K562 (cell line): Measurements from ENCODE around the gene C1orf122. TPM values are rescaled to one million over a fixed set of nuclear protein-coding genes. Genes with fewer than 3 reads are reported as not detected.

Experiments used
- ATAC-seq: fragments of 200-7000 bp; cut with Tn5 transposase; 3 replicates; pipeline ENCODE4 v1.9.1; 2020; ENCODE audit warnings: moderate library complexity
- Bru-seq: library from RNA; stranded (reverse); fragments of 400-500 nt; gene quantifications from one replicate; lab custom pipeline; 2021; lab: Mats Ljungman, UMichigan
- BruChase-seq, 2 experiments: library from RNA; stranded (reverse); fragments of 400-500 nt; gene quantifications; one replicate each; lab custom pipeline; 2021; lab: Mats Ljungman, UMichigan
- BruUV-seq: library from RNA; stranded (reverse); fragments of 400-500 nt; replicated peaks from 2 replicates; lab custom pipeline; 2021; lab: Mats Ljungman, UMichigan
- CTCF ChIA-PET: fragments of 300-600 bp; formaldehyde crosslinking; extraction: SDS; loops from one replicate; lab custom pipeline; 2021; ENCODE audit warnings: low intra/inter-chr PET ratio; lab: Yijun Ruan, JAX
- POLR2A ChIA-PET: fragments of 300-600, 350-650 bp; sonication (Branson Sonifier 250); formaldehyde crosslinking; extraction: SDS; loops from one replicate; lab custom pipeline; 2021; ENCODE audit warnings: antibody characterized with exemption, inconsistent platforms; lab: Yijun Ruan, JAX
- DNase-seq, 4 experiments: peaks; one replicate each; pipeline versions ENCODE4 v3.0.0 to v3.0.0-alpha.2; 2011 to 2018; ENCODE audit warnings: low spot score in 3 of 4, mixed read lengths in 3 of 4; ENCODE audit errors: extremely low read depth in 1 of 4
- FAIRE-seq: peaks from 2 replicates; lab custom pipeline; 2011; peaks lifted over from hg19 to GRCh38; lab: Jason Lieb, UNC
- H2AFZ ChIP-seq: 2 replicates; pipeline ENCODE4 v1.6.0; 2011; ENCODE audit warnings: low read depth, low read length, control low read depth, inconsistent platforms
- H3K27ac ChIP-seq: fragments of 200-600 bp; 3 replicates; pipeline ENCODE4 v1.8.0; 2011; ENCODE audit warnings: low read depth, mild to moderate bottlenecking, control low read depth, inconsistent platforms, low read length, moderate library complexity, mixed read lengths; ENCODE audit errors: extremely low read depth
- H3K27me3 ChIP-seq, 2 experiments: fragments of 300-600 bp in 1 of 2; 2 replicates in 1 of 2; 3 replicates in 1 of 2; pipeline versions ENCODE4 v1.6.0 to v1.8.0; 2011; ENCODE audit warnings: inconsistent platforms in 2 of 2, low read length in 2 of 2, mild to moderate bottlenecking in 1 of 2, mixed read lengths in 1 of 2, moderate library complexity in 1 of 2; ENCODE audit not compliant: control insufficient read depth in 2 of 2, insufficient read depth in 2 of 2
- H3K36me3 ChIP-seq: fragments of 300-600 bp; 3 replicates; pipeline ENCODE4 v1.8.0; 2011; ENCODE audit warnings: mild to moderate bottlenecking, low read length, inconsistent platforms; ENCODE audit not compliant: control insufficient read depth, insufficient read depth
- H3K4me1 ChIP-seq, 2 experiments: fragments of 200-600 bp in 1 of 2; replicated peaks in 1 of 2; 2 replicates in 1 of 2; 3 replicates in 1 of 2; pipeline versions ENCODE4 v1.5.1 to v1.8.0; 2011; ENCODE audit warnings: inconsistent platforms in 2 of 2, low read length in 2 of 2, mild to moderate bottlenecking in 1 of 2, mixed read lengths in 1 of 2, moderate library complexity in 1 of 2; ENCODE audit not compliant: control insufficient read depth in 2 of 2, insufficient read depth in 2 of 2
- H3K4me2 ChIP-seq: 2 replicates; pipeline ENCODE4 v1.6.1; 2011; ENCODE audit warnings: low read length, control low read depth, inconsistent platforms, mixed read lengths; ENCODE audit not compliant: insufficient read depth
- H3K4me3 ChIP-seq: fragments of 200-600 bp; sonication (generic), shearing (Covaris generic); 2 replicates; pipeline ENCODE4 v1.5.1; 2016; ENCODE audit warnings: control low read depth, inconsistent platforms
- H3K79me2 ChIP-seq: fragments of 200-600 bp; 3 replicates; pipeline ENCODE4 v1.8.0; 2011; ENCODE audit warnings: low read length, inconsistent platforms; ENCODE audit not compliant: control insufficient read depth, insufficient read depth
- H3K9ac ChIP-seq, 2 experiments: 2 replicates each; pipeline versions ENCODE4 v1.6.0 to v1.6.1; 2011; ENCODE audit warnings: low read depth in 2 of 2, low read length in 2 of 2, control low read depth in 1 of 2, inconsistent platforms in 1 of 2, mild to moderate bottlenecking in 1 of 2, mixed read lengths in 1 of 2; ENCODE audit not compliant: insufficient read depth in 1 of 2
- H3K9me1 ChIP-seq: one replicate; pipeline ENCODE4 v1.6.0; 2011; ENCODE audit warnings: inconsistent platforms, mild to moderate bottlenecking, low read length, moderate library complexity; ENCODE audit not compliant: control insufficient read depth, insufficient read depth
- H3K9me3 ChIP-seq: replicated peaks from 2 replicates; pipeline ENCODE4 v1.5.1; 2011; ENCODE audit warnings: low read depth, low read length, inconsistent platforms; ENCODE audit not compliant: control insufficient read depth, insufficient read depth
- H4K20me1 ChIP-seq: replicated peaks from 2 replicates; pipeline ENCODE4 v1.6.1; 2011; ENCODE audit warnings: low read length, inconsistent platforms, mixed read lengths; ENCODE audit not compliant: control insufficient read depth, insufficient read depth
- DACH1 ChIP-seq: fragments of 450-650 bp; IDR thresholded peaks from 2 replicates; pipeline ENCODE4 v1.6.1; 2018; ENCODE audit not compliant: partially characterized antibody
- DMBX1 ChIP-seq: fragments of 250-450 bp; sonication (Bioruptor Pico); IDR thresholded peaks from 2 replicates; pipeline ENCODE4 v1.8.0; 2022; ENCODE audit warnings: inconsistent platforms, mild to moderate bottlenecking, moderate library complexity, borderline replicate concordance
- FOXK2 ChIP-seq, 2 experiments: fragments of 450-650 bp; IDR thresholded peaks in 1 of 2; conservative IDR thresholded peaks in 1 of 2; 2 replicates each; pipeline ENCODE4 v1.6.1; 2016; ENCODE audit warnings: low read depth in 2 of 2, mild to moderate bottlenecking in 1 of 2
- JUNB ChIP-seq: fragments of 450-650 bp; formaldehyde crosslinking; conservative IDR thresholded peaks from 2 replicates; pipeline ENCODE4 v1.4.0; 2020; ENCODE audit warnings: mild to moderate bottlenecking
- MED1 ChIP-seq: sonication (generic); formaldehyde crosslinking; IDR thresholded peaks from 2 replicates; pipeline ENCODE4 v1.8.1; 2023; ENCODE audit warnings: missing genetic modification reagents, borderline replicate concordance
- NFIC ChIP-seq: fragments of 450-650 bp; IDR thresholded peaks from 2 replicates; pipeline ENCODE4 v1.6.1; 2017; ENCODE audit warnings: mild to moderate bottlenecking, inconsistent platforms
- PURB ChIP-seq: sonication (generic); formaldehyde crosslinking; IDR thresholded peaks from 2 replicates; pipeline ENCODE4 v1.9.0; 2021; ENCODE audit warnings: low read depth, mild to moderate bottlenecking, missing genetic modification reagents
- TAF1 ChIP-seq: IDR thresholded peaks from 2 replicates; pipeline ENCODE4 v1.6.1; 2011; ENCODE audit warnings: mild to moderate bottlenecking, low read length, moderate library complexity; ENCODE audit not compliant: insufficient read depth, control insufficient read depth, severe bottlenecking; ENCODE audit errors: extremely low read depth
- TAF7 ChIP-seq: fragments of 450-650 bp; IDR thresholded peaks from 2 replicates; pipeline ENCODE4 v1.6.1; 2016; ENCODE audit warnings: missing genetic modification characterization, missing compliant biosample characterization
- ZC3H8 ChIP-seq: fragments of 450-650 bp; IDR thresholded peaks from 2 replicates; pipeline ENCODE4 v1.6.1; 2017
- ZNF696 ChIP-seq: fragments of 250-450 bp; sonication (Bioruptor Pico); conservative IDR thresholded peaks from 2 replicates; pipeline ENCODE4 v1.4.0; 2020; ENCODE audit warnings: mild to moderate bottlenecking, moderate library complexity
- WGBS: fragments of 100-300 bp; shearing (Covaris generic); methylation state at CpG from one replicate; pipeline ENCODE4 v1.1.6; 2016; ENCODE audit warnings: low coverage, mixed read lengths; ENCODE audit not compliant: insufficient coverage; ENCODE audit errors: missing lambda C conversion rate; 5-methylcytosine and 5-hydroxymethylcytosine counted together
- in situ Hi-C: fragments of 300-500 bp; cut with MboI; formaldehyde crosslinking; loops from 4 replicates; pipeline ENCODE4 v1.15.0; 2018; ENCODE audit warnings: inconsistent platforms, mixed read lengths
- intact Hi-C: fragments of 100-400 bp; cut with micrococcal nuclease; formaldehyde crosslinking; loops from 2 replicates; pipeline ENCODE4 v1.14.2; 2022
- long read RNA-seq, 3 experiments: library from polyadenylated mRNA in 2 of 3; library from RNA in 1 of 3; unstranded in 2 of 3; stranded (forward) in 1 of 3; transcript quantifications; one replicate each; pipeline ENCODE4 v2.0.0, GENCODE V29; 2019 to 2022
- polyA minus RNA-seq, 3 experiments: library from RNA; depleted of rRNA, polyadenylated mRNA; stranded (reverse); fragments of >200 nt; gene quantifications; 2 replicates each; pipeline ENCODE4 v1.2.3, GENCODE V29; 2011
- polyA plus RNA-seq, 8 experiments: library from polyadenylated mRNA; depleted of rRNA in 4 of 8; stranded (reverse) in 5 of 8; unstranded in 3 of 8; fragments of >200 nt; fragmentation: Nextera tagmentation in 2 of 8; fragmentation: Illumina TruSeq in 1 of 8; extraction: Ambion mirVana in 2 of 8; extraction: Trizol in 1 of 8; gene quantifications; 2 replicates each; pipeline versions ENCODE4 v1.2.1 to v1.2.3, GENCODE V29; 2011 to 2014; ENCODE audit warnings: inconsistent platforms in 1 of 8, missing spikeins in 1 of 8
- total RNA-seq, 7 experiments: library from RNA; depleted of rRNA in 6 of 7; stranded (reverse); fragments of >200 nt in 6 of 7; fragmentation: Illumina TruSeq in 2 of 7; extraction: Trizol in 2 of 7; gene quantifications; 2 replicates each; pipeline versions ENCODE4 v1.2.1 to v1.2.3, GENCODE V29; 2011 to 2021; ENCODE audit warnings: low replicate concordance in 1 of 7
- TF ChIP-seq, protein P1 (sequence below): sonication (generic); formaldehyde crosslinking; IDR thresholded peaks from 2 replicates; pipeline ENCODE4 v1.8.1; 2022; ENCODE audit warnings: missing genetic modification reagents

The C1orf122 gene
- total RNA-seq (2011; cell fraction: chromatin; rRNA removed; ENCODE audit: low replicate concordance): 2.4 and 6.3 TPM in 2 replicates
- 12.6 and 15.3 TPM in 2 replicates for total RNA-seq (2011; cell fraction: nucleolus; rRNA removed)
- total RNA-seq (2011; cell fraction: nucleoplasm; rRNA removed): 6.2 and 7.9 TPM in 2 replicates
- total RNA-seq (2014; rRNA removed) (70.9 and 85.3 TPM in 2 replicates), total RNA-seq (2014; rRNA removed; fragmentation: Illumina TruSeq; extraction: Trizol) (11.2 TPM in 2 replicates), total RNA-seq (2015; rRNA removed; fragmentation: Illumina TruSeq; extraction: Trizol) (18.6 and 22.0 TPM in 2 replicates), total RNA-seq (2021) (51.5 and 52.5 TPM in 2 replicates), polyA plus RNA-seq (2011; rRNA removed) (17.3 and 20.7 TPM in 2 replicates), polyA plus RNA-seq (2014; fragmentation: Illumina TruSeq; extraction: Trizol) (8.5 and 12.4 TPM in 2 replicates), polyA plus RNA-seq (2014; fragmentation: Nextera tagmentation; extraction: Ambion mirVana) (1 to 10 TPM; 3.6 to 5.2 TPM), polyA plus RNA-seq (2014; rRNA removed) (47.9 and 58.3 TPM in 2 replicates), polyA minus RNA-seq (2011; rRNA and poly(A)+ RNA removed) (2.0 and 2.6 TPM in 2 replicates), Bru-seq, nascent RNA (percentile 68 among the genes with signal in this experiment), BruChase-seq, experiment 1, labeled RNA remaining after a 2-hour chase (percentile 57 among the genes with signal in this experiment), BruChase-seq, experiment 2, labeled RNA remaining after a 6-hour chase (percentile 58 among the genes with signal in this experiment)
- 18.1 and 59.5 TPM in 2 replicates for polyA plus RNA-seq (2011; cell fraction: cytosol; rRNA removed)
- polyA plus RNA-seq (2011; cell fraction: nucleus; rRNA removed): 20.9 and 26.5 TPM in 2 replicates
- 19.8 and 25.5 TPM in 2 replicates for polyA plus RNA-seq (2012)
- polyA minus RNA-seq (2011; cell fraction: cytosol; rRNA and poly(A)+ RNA removed): 5.5 and 5.9 TPM in 2 replicates
- 4.3 and 5.7 TPM in 2 replicates for polyA minus RNA-seq (2011; cell fraction: nucleus; rRNA and poly(A)+ RNA removed)
- long read RNA-seq, experiment 1, transcript C1orf122-201 (3 exons, 973 nt): minor isoform, 24 of 162 reads
- long read RNA-seq, experiment 1, transcript C1orf122-204 (3 exons, 1,234 nt): major isoform, 94 of 162 reads
- long read RNA-seq, experiment 1, transcript C1orf122-202 (2 exons, 2,229 nt): minor isoform, 20 of 162 reads
- long read RNA-seq, experiment 1, partial matches to known transcripts: 0 of 162 reads
- long read RNA-seq, experiment 1, other reads (novel, unspliced or antisense): 24 of 162 reads
- long read RNA-seq, experiment 2, transcript C1orf122-201 (3 exons, 973 nt): minor isoform, 12 of 111 reads
- long read RNA-seq, experiment 2, transcript C1orf122-204 (3 exons, 1,234 nt): major isoform, 67 of 111 reads
- long read RNA-seq, experiment 2, transcript C1orf122-202 (2 exons, 2,229 nt): minor isoform, 18 of 111 reads
- long read RNA-seq, experiment 2, partial matches to known transcripts: 3 of 111 reads
- long read RNA-seq, experiment 2, other reads (novel, unspliced or antisense): 11 of 111 reads
- long read RNA-seq, experiment 3, transcript C1orf122-204 (3 exons, 1,234 nt): major isoform, 27 of 31 reads
- long read RNA-seq, experiment 3, partial matches to known transcripts: 0 of 31 reads
- long read RNA-seq, experiment 3, other reads (novel, unspliced or antisense): 0 of 31 reads

DNA sequence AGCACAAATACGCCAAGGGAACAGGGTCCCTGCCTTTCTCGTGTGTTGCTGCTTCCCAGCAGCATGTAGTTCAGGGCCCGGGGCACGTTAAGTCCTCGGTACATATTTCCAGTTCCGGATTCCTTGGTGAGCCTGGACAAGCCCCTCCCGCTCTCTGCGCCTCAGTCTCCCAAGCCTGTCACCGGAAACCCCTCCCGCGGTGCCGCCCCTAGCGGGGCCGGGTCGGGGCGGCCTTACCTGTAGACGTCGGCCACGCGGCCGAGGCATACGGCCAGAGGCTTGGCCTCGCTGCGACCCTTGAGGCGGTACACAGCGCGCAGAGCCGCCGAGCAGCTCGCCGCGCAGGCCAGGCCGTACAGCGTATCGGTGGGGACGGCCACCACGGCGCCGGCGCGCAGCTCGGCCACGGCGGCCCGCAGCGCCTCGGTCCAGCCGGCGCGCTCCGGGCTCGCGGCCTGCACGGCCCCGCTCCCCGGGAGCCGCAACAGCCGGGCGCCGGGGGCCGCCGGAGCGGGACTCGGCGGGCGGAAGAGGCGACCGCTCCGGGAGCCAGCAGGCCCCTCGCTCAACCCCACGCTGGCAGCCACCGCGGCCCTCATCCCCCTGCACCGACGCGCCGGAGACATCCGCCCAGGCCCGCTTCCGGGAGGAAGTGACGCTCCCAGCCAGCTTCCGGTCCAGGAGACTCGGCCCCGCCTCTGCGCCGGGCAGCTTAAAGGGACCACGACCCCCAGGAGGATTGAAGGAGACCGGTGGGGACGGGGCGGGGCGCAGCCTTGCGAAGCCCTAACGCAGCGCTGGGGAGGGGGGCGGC is at the start of gene C1orf122, which contains the start of gene YRDC:
C1orf122 (plus strand) TSS at position 236 of the 814 bp plus-strand sequence. CDS start 615 bp downstream, outside the sequence.
YRDC (minus strand) TSS at position 654 of the 814 bp plus-strand sequence; CDS start at position 626, 28 bp downstream.
- ATAC-seq: peak; percentile 94
- no TSS peak for BruUV-seq
- Histone ChIP-seq H3K36me3 (peaks cover 68% of the 10 kb centered on the region), H2AFZ (peak within 1 kb of the TSS; percentile 65), H3K9ac (peak within 1 kb of the TSS; percentile 87 to 98), H3K4me1 (peaks cover 18 to 25% of the 10 kb centered on the region in 2 experiments; a peak in 4 of 5 replicates), H3K9me3 (no peaks in the 10 kb centered on the region), H3K79me2 (peaks cover 52% of the 10 kb centered on the region), H3K27me3 (no peaks in the 10 kb centered on the region), H3K27ac (peak within 1 kb of the TSS; percentile 78), H3K4me2 (peak within 1 kb of the TSS; percentile 90), H3K4me3 (peak within 1 kb of the TSS; percentile 93), H4K20me1 (peaks cover 13% of the 10 kb centered on the region), H3K9me1 (peaks cover 3% of the 10 kb centered on the region)
- intact Hi-C loops: loop anchor here (2.0 kb wide), 1 partner anchor 117 kb away; a partner anchor contains a TSS
- WGBS: 1% methylated on average over 71 of the region's 95 CpGs
- FAIRE-seq: peak; percentile 65
- CTCF ChIA-PET: no interaction called here
- POLR2A ChIA-PET: interaction anchor here (0.5 to 2.3 kb wide), 19 partner anchors 9 to 345 kb away, joined by 3 to 18 read pairs (median 4); partner anchors contain the start of genes INPP5B and MTF1
- in situ Hi-C loops: no loop called here
- peak; percentile 96 to 98 (median 96) for DNase-seq
- TF ChIP-seq PURB (no peak), DACH1 (no peak), JUNB (no peak), MED1 (CRISPR knock-in tag) (no peak), NFIC (peak; percentile 54), DMBX1 (CRISPR knock-in tag) (no peak), ZNF696 (CRISPR knock-in tag) (no peak), TAF1 (peak; percentile 75), ZC3H8 (no peak), TAF7 (no peak), FOXK2 (conservative IDR thresholded peaks at IDR 0.05 in 1 of 2, IDR thresholded peaks at IDR 0.05 in 1 of 2; ENCODE audit: low read depth in 2 of 2) (peak in 1 of 2 experiments; percentile 40; a peak in 1 of 4 replicates)
- TF ChIP-seq, protein P1, sequence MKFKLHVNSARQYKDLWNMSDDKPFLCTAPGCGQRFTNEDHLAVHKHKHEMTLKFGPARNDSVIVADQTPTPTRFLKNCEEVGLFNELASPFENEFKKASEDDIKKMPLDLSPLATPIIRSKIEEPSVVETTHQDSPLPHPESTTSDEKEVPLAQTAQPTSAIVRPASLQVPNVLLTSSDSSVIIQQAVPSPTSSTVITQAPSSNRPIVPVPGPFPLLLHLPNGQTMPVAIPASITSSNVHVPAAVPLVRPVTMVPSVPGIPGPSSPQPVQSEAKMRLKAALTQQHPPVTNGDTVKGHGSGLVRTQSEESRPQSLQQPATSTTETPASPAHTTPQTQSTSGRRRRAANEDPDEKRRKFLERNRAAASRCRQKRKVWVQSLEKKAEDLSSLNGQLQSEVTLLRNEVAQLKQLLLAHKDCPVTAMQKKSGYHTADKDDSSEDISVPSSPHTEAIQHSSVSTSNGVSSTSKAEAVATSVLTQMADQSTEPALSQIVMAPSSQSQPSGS: no peak
